ENCODE results near the gene SPTAN1.
"Not testable (repeated sequence)": the region's sequence is repeated elsewhere in the genome, so short reads cannot be mapped to it uniquely, and the experiment has no call there.

SPTAN1 gene

GRCh38 chr9:128552153-128552743, at the start of gene SPTAN1:
Gene SPTAN1 (plus strand): TSS chr9:128552587. CDS start chr9:128566741, 14,154 bp downstream.
- DNase-seq (ENCODE audit: low spot score): peak; percentile 94

DNA sequence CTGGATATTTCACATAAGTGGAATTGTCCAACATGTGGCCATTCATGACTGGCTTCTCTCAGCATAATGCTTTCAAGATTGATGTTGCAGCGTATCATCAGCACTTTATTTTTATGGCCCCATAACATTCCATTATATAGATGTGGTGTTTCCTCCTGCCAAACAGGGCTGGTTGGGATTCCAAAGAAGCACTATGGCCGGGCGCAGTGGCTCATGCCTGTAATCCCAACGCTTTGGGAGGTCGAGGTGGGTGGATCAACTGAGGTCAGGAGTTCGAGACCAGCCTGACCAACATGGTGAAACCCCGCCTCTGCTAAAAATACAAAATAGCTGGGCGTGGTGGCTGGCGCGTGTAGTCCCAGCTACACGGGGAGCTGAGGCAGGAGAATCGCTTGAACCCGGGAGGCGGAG, 49.0 kb upstream of the SPTAN1 start:
- DNase-seq (ENCODE audit: low spot score): not testable (repeated sequence)

- no peak for DNase-seq (ENCODE audit: low spot score)
These were observed 48.5 kb upstream of the SPTAN1 start for GRCh38 chr9:128503870-128504269.

- DNase-seq (ENCODE audit: low spot score): peak; percentile 93
These were observed 47.6 kb upstream of the SPTAN1 start, which contains the start of gene GLE1 for GRCh38 chr9:128504485-128505413. Gene GLE1 (plus strand): TSS chr9:128504719. CDS start chr9:128504806, 87 bp downstream.

DNA sequence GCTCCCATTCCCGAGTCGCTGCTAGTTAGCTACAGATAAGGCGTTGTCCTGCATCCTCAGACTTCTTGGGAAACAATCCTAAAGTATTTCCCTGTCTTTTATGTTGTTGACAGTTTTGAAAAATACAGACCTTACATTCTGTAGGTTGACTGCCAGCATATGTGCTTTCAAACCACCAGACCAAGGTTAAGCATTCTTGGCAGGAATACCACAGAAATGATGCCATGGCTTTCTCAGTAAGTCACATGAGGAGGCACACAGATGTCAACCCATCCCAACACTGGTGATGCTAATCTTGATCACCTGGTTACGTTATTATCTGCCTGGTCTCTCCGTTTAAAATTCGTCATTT, 47.0 kb upstream of the SPTAN1 start:
- no peak for DNase-seq (ENCODE audit: low spot score)

DNA sequence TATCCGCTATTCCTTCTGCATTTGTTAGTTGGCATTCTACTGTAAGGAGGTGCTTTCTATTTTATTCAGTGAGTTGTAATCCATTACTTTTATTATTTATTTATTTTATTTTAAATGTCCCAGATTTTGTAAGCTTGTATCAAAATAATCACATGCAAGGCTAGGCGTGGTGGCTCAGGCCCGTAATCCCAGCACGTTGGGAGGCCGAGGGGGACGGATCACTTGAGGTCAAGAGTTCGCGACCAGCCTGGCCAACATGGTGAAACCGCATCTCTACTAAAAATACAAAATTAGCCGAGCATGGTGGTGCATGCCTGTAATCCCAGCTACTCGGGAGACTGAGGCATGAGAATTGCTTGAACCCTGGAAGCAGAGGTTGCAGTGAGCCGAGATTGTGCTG, 46.5 kb upstream of the SPTAN1 start:
- DNase-seq (ENCODE audit: low spot score): not testable (repeated sequence)

DNA sequence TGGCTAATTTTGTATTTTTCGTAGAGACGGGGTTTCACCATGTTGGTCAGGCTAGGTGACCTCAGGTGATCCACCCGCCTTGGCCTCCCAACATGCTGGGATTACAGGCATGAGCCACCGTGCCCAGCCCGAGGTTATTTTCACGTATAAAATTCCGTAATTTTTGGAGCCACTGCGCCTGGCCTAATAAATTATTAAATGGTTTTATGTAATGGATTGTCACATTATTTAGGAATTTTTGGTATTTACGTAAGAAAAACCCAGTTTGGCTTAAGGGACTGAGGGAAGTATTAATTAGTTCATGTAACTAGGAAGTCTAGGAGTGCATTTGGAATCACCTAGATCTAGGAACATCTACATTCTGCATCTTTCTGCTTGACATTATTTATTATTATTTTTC, 39.6 kb upstream of the SPTAN1 start:
- DNase-seq (ENCODE audit: low spot score): no peak

GRCh38 chr9:128521956-128522355, 30.4 kb upstream of the SPTAN1 start:
- DNase-seq (ENCODE audit: low spot score): no peak

DNA sequence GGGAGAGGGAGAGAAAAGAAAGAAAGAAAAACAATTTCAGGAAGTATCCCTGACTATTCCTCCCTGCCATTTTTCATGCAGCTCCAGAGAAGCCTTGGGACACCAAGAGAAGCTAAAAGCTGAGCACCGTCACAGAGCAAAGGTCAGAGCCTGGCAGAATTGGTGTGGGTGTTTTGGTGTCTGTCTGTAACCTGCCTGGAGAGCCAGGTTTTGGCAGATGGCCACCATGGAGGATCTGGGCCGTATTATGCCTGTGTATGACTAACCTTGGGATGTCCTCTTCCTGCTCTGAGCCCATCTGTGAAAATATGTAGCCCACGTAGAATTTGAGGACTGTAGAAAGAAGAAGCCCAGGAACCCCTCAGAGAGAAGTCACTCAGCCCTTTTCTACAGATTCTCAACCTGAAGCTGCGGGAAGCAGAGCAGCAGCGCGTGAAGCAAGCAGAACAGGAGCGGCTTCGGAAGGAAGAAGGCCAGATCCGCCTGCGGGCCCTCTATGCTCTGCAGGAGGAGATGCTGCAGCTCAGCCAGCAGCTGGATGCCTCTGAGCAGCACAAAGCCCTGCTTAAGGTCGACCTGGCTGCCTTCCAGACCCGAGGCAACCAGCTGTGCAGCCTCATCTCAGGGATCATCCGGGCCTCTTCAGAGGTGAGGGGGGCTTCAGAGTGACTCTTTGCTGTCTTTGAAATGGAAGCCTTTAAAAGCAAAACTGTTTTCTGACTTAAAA, 29.0 kb upstream of the SPTAN1 start:
- DNase-seq (ENCODE audit: low spot score): peak; percentile 21

GRCh38 chr9:128526720-128527119, 25.7 kb upstream of the SPTAN1 start:
- DNase-seq (ENCODE audit: low spot score): no peak

GRCh38 chr9:128528445-128529160, 23.8 kb upstream of the SPTAN1 start:
- no peak for DNase-seq (ENCODE audit: low spot score)

DNA sequence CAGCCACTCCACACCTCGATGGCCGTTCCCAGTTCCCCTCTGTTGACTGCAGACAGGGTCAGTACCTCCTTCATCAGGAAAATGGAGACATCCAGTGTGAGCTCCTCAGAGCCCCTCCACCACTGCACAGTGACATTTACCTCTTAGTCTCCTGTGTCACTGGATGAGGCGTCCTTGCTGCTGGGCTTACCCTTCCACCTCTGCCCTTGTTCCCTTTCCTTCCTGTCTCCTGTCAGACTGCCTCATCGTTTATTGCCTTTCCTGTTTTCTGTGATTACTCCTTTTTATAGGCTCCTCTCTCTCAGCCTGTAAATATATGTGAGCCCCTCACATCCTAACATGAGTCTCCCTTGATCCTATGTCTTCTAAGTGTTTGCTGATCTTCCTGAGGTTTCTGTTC, 23.2 kb upstream of the SPTAN1 start:
- no peak for DNase-seq (ENCODE audit: low spot score)

DNA sequence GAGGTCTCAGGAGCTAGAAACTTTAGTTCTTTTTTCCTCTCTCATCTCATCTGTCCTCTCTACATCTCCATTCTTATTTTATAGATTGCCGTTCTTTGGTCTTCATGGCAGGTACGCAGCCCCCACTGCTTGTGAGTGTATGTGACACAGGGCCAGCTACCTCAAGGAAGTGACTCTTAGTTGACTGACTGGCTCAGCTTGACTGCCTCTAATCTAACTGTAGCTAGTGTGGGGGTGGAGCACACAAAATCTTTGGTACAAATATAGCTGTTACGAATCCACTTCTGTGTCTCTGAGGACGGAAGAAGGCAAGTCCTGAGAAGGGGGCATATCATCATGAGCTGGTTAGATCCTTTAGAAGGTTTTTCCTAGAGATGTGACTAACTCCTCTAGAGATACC, 19.8 kb upstream of the SPTAN1 start:
- DNase-seq (ENCODE audit: low spot score): no peak

DNA sequence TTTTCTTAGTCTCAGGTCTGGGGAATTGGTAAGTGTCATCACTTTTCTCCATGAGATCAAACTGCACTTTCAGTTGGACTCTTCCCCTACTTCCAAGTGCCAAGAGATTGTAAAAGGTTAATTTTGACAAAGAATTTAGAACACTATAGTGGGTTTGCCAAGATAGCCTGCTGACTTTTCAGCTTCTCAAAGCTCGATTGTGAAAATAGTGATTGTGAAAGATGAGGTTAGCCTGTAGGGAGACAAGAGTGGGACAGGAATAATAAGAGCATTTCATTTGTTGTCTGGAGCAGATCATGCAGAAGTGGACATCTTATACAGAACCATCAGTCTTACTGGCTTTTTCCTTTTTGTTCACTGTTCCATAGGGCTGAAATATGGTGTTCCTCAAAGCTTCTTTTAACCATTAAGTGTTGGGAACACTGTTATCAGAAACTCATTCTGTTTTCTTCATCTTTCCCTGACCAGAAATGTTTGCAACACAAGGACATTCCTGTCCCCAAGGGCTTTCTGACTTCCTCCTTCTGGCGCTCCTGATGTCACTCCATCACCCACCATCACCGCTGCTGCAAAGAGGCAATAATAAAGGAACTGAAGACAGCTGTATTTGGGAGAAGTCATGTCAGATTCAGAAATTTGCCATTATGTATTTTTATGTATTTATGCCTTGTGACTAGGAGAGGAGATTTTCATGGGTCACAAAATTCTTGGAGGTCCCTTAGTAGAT, 11.6 kb upstream of the SPTAN1 start:
- DNase-seq (ENCODE audit: low spot score): no peak

DNA sequence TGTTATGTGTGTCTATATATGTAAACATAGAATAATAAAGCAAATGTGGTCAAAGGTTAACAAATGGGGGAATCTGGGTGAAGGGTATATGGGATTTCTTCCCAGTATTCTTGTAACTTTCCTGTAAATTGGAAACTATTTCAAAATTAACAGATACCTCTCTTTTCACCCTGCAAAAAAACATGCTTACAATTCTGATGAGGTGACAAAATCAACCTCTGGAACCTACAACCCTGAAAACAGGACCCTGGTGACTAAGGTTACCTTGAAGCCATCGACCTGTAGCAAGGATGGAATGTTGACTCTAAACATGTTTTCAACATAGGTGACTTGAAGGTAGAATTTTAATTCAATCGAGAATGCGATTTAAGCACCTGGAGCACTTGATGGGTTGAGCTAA, 5.9 kb upstream of the SPTAN1 start:
- DNase-seq (ENCODE audit: low spot score): no peak

- DNase-seq (ENCODE audit: low spot score): no peak
These were observed 3.5 kb upstream of the SPTAN1 start for GRCh38 chr9:128548876-128549275.

GRCh38 chr9:128550226-128550625, 2.2 kb upstream of the SPTAN1 start:
- DNase-seq (ENCODE audit: low spot score): no peak

GRCh38 chr9:128550770-128551656, 1.4 kb upstream of the SPTAN1 start:
- DNase-seq (ENCODE audit: low spot score): peak; percentile 50

DNA sequence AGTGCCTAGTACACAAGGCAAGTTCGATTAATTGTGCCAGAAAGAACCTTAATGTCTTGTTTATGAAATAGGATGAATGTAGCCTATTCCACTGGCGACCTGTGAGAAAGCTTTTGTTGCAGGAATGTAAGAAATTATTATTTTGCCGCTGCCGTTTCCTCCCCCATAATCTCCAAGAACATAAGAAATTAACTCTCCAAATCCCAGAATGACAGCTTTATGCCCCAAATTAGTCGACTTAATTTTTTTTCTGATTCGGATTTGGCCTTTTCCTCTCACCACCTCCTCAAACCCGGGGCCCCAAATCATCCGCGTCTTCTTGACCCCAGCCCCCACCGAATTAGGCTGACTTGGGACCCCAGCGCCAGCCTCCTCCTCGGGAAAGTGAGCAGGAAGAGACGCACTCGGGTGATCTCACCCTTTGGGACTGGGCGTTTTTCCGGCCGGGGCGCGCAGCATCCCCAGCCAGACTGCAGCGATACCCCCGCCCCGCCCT, 682 bp upstream of the SPTAN1 start:
- no peak for DNase-seq (ENCODE audit: low spot score)
